Tibial nerve (tissue), 4 donors: Measurements from ENCODE around the gene GNB1L.

Experiments used
- CTCF ChIP-seq, 5 experiments: fragments of 200-600 bp in 3 of 5; fragments of 450-650 bp in 2 of 5; sonication (generic) in 3 of 5; IDR thresholded peaks; one replicate each; pipeline ENCODE4 v1.5.1; 2016 to 2019; ENCODE audit warnings: antibody characterized with exemption in 5 of 5, mild to moderate bottlenecking in 3 of 5, moderate library complexity in 2 of 5
- EP300 ChIP-seq, 2 donors: sonication (generic); formaldehyde crosslinking; IDR thresholded peaks; one replicate each; pipeline ENCODE4 v1.6.1; 2017; ENCODE audit warnings: antibody characterized with exemption in 2 of 2, mild to moderate bottlenecking in 1 of 2
- POLR2A ChIP-seq, 2 donors: fragments of 450-650 bp; IDR thresholded peaks; one replicate each; pipeline ENCODE4 v1.6.1; 2017; ENCODE audit warnings: antibody characterized with exemption in 2 of 2, mild to moderate bottlenecking in 2 of 2, moderate library complexity in 2 of 2

GRCh38 chr22:19884954-19885751 is 30.5 kb upstream of the GNB1L start:
- TF ChIP-seq CTCF (IDR thresholded peaks at IDR 0.05), result no peak
- no peak for TF ChIP-seq POLR2A (IDR thresholded peaks at IDR 0.05)
- no peak for TF ChIP-seq EP300 (IDR thresholded peaks at IDR 0.05)
